AG10803 (cell line): ENCODE measurements around the gene ALG1.
"Not testable (repeated sequence)": the region's sequence is repeated elsewhere in the genome, so short reads cannot be mapped to it uniquely, and the experiment has no call there.

ENCODE experiments used
- DNase-seq: peaks from one replicate; pipeline ENCODE4 v3.0.0; 2010; ENCODE audit warnings: low read depth
- H3K4me3 ChIP-seq: 2 replicates; pipeline ENCODE4 v1.5.1; 2011; ENCODE audit warnings: mild to moderate bottlenecking, low read length, control low read depth
- CTCF ChIP-seq: conservative IDR thresholded peaks from 2 replicates; pipeline ENCODE4 v1.5.1; 2011; ENCODE audit warnings: mild to moderate bottlenecking, low read length, control low read depth, inconsistent platforms

Gene ALG1

GRCh38 chr16:5036228-5037156 lies 35.2 kb upstream of the ALG1 start:
- no peak for DNase-seq
- no peak for TF ChIP-seq CTCF
- H3K4me3 ChIP-seq: no peak overlapping the region

GRCh38 chr16:5040451-5040850 lies 31.2 kb upstream of the ALG1 start:
- H3K4me3 ChIP-seq: no peak overlapping the region
- no peak for TF ChIP-seq CTCF
- no peak for DNase-seq

- TF ChIP-seq CTCF: no peak
- peak; percentile 38 for DNase-seq
- no peak overlapping the region for H3K4me3 ChIP-seq
These were observed 30.0 kb upstream of the ALG1 start for GRCh38 chr16:5041600-5042133.

- TF ChIP-seq CTCF: no peak
- DNase-seq: no peak
- no peak overlapping the region for H3K4me3 ChIP-seq
These were observed 29.0 kb upstream of the ALG1 start for GRCh38 chr16:5042574-5043171.

GRCh38 chr16:5044011-5044540 lies 27.6 kb upstream of the ALG1 start:
- no peak overlapping the region for H3K4me3 ChIP-seq
- DNase-seq: no peak
- no peak for TF ChIP-seq CTCF

- H3K4me3 ChIP-seq, DNase-seq: not testable (repeated sequence)
These were observed 27.1 kb upstream of the ALG1 start for GRCh38 chr16:5044581-5044980.

- H3K4me3 ChIP-seq: no peak overlapping the region
- TF ChIP-seq CTCF: no peak
- DNase-seq: no peak
These were observed 26.0 kb upstream of the ALG1 start for GRCh38 chr16:5045499-5046115.
